Measurements from ENCODE around the gene AMDHD1.
"Not testable (repeated sequence)": the region's sequence is repeated elsewhere in the genome, so short reads cannot be mapped to it uniquely, and the experiment has no call there.

Gene AMDHD1

DNA sequence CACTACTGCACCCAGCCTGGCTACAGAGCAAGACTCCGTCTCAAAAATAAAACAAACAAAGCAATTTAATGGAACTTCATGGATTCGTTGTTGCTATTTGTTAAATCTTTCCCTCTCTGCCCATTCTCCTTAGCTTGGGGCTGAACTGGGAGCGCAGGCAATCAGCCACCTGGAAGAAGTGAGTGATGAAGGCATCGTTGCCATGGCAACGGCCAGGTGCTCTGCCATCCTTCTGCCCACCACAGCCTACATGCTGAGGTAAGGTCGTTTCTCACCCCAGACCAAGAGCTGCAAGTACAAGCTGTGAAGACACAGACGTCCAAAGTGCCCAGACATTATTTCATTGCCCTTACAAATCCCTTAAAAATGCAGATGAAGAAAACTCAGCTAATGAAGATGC is 19.1 kb downstream of the AMDHD1 start:
- no peaks in the 10 kb centered on the region for H3K4me1 ChIP-seq (ENCODE audit: control insufficient read depth in 5 of 5, insufficient read depth in 5 of 5, low read length in 5 of 5)
- H3K27me3 ChIP-seq (ENCODE audit: control insufficient read depth in 5 of 5, insufficient read depth in 4 of 5, low read length in 5 of 5): no peaks in the 10 kb centered on the region
- H3K9me3 ChIP-seq (ENCODE audit: control insufficient read depth in 5 of 5, low read length in 5 of 5): no peaks in the 10 kb centered on the region
- H3K4me3 ChIP-seq (ENCODE audit: low read depth in 1 of 5, low read length in 5 of 5): no peak overlapping the region
- no peak overlapping the region for H3K9ac ChIP-seq (ENCODE audit: low read length in 5 of 5)
- H3K27ac ChIP-seq (ENCODE audit: low read depth, low read length): no peak overlapping the region
- no peaks in the 10 kb centered on the region for H3K36me3 ChIP-seq (ENCODE audit: control insufficient read depth in 5 of 5, insufficient read depth in 5 of 5, low read length in 5 of 5)

DNA sequence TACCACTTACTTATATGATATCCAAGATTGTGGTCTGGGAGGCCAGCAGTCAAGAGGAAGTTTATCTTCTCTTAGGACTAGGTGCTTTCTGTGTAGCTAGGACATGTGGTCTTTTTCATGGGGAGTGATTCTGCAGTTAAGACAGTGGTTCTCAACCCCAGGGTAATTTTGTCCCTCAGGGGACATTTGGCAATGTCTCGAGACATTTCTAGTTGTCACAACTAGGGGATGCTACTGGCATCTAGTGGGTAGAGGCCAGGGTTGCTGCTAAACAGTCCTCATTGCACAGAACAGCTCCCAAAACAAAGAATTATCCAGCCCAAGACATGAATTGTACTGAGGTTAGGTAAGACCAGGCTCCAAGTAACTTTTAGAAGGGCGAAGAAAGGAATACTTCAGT is 20.0 kb downstream of the AMDHD1 start:
- Histone ChIP-seq H3K4me3 (ENCODE audit: low read depth in 1 of 5, low read length in 5 of 5) (no peak overlapping the region), H3K36me3 (ENCODE audit: control insufficient read depth in 5 of 5, insufficient read depth in 5 of 5, low read length in 5 of 5) (no peaks in the 10 kb centered on the region), H3K27me3 (ENCODE audit: control insufficient read depth in 5 of 5, insufficient read depth in 4 of 5, low read length in 5 of 5) (no peaks in the 10 kb centered on the region), H3K4me1 (ENCODE audit: control insufficient read depth in 5 of 5, insufficient read depth in 5 of 5, low read length in 5 of 5) (no peaks in the 10 kb centered on the region), H3K9ac (ENCODE audit: low read length in 5 of 5) (no peak overlapping the region), H3K9me3 (ENCODE audit: control insufficient read depth in 5 of 5, low read length in 5 of 5) (no peaks in the 10 kb centered on the region), H3K27ac (ENCODE audit: low read depth, low read length) (no peak overlapping the region)

DNA sequence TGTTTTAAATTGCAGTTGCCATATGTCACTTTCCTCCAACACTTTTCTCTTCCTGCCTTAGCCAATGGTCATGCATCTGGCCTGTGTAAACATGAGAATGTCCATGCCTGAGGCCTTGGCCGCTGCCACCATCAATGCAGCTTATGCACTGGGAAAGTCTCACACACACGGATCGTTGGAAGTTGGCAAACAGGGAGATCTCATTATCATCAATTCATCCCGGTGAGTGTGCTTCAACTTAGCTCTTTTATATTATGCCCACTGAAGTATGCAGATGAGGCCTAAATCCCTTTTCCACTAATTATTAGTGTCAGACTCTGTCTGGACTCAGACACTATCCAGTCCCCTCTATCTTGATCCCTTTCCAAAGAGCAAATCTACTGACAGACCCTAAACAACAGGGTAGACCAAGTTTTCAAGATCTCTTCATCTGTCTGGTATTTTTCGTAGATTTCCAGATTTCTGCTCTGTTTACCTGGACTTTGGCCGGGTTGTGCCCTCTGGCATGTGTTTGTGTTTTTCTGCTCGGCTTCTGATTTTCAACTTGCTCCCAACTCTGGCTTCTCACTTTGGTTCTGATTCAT is 23.2 kb downstream of the AMDHD1 start:
- H3K27ac ChIP-seq (ENCODE audit: low read depth, low read length): no peak overlapping the region
- H3K9me3 ChIP-seq (ENCODE audit: control insufficient read depth in 5 of 5, low read length in 5 of 5): no peaks in the 10 kb centered on the region
- no peak overlapping the region for H3K9ac ChIP-seq (ENCODE audit: low read length in 5 of 5)
- no peaks in the 10 kb centered on the region for H3K27me3 ChIP-seq (ENCODE audit: control insufficient read depth in 5 of 5, insufficient read depth in 4 of 5, low read length in 5 of 5)
- no peaks in the 10 kb centered on the region for H3K36me3 ChIP-seq (ENCODE audit: control insufficient read depth in 5 of 5, insufficient read depth in 5 of 5, low read length in 5 of 5)
- H3K4me3 ChIP-seq (ENCODE audit: low read depth in 1 of 5, low read length in 5 of 5): no peak overlapping the region
- no peaks in the 10 kb centered on the region for H3K4me1 ChIP-seq (ENCODE audit: control insufficient read depth in 5 of 5, insufficient read depth in 5 of 5, low read length in 5 of 5)

DNA sequence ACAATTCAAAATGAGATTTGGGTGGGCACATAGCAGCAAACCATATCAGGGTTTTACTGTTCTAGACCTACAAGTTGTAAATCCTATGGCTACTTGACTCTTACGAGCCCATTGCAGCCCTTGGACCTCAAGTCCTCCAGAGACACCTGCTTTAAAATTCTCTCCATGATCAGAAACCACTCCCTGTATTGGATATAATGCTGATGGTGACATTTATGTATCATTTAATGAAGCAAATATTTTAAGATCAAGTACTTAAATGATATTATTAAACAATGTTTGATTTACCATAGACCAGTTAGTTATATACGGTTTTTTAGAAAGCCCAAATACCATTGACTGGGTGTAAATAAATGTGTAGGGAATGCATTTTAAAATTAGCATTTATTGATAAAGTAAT is 24.2 kb downstream of the AMDHD1 start:
- Histone ChIP-seq H3K4me3 (ENCODE audit: low read depth in 1 of 5, low read length in 5 of 5) (no peak overlapping the region), H3K27ac (ENCODE audit: low read depth, low read length) (no peak overlapping the region), H3K9me3 (ENCODE audit: control insufficient read depth in 5 of 5, low read length in 5 of 5) (no peaks in the 10 kb centered on the region), H3K9ac (ENCODE audit: low read length in 5 of 5) (no peak overlapping the region), H3K27me3 (ENCODE audit: control insufficient read depth in 5 of 5, insufficient read depth in 4 of 5, low read length in 5 of 5) (no peaks in the 10 kb centered on the region), H3K36me3 (ENCODE audit: control insufficient read depth in 5 of 5, insufficient read depth in 5 of 5, low read length in 5 of 5) (no peaks in the 10 kb centered on the region), H3K4me1 (ENCODE audit: control insufficient read depth in 5 of 5, insufficient read depth in 5 of 5, low read length in 5 of 5) (no peaks in the 10 kb centered on the region)

DNA sequence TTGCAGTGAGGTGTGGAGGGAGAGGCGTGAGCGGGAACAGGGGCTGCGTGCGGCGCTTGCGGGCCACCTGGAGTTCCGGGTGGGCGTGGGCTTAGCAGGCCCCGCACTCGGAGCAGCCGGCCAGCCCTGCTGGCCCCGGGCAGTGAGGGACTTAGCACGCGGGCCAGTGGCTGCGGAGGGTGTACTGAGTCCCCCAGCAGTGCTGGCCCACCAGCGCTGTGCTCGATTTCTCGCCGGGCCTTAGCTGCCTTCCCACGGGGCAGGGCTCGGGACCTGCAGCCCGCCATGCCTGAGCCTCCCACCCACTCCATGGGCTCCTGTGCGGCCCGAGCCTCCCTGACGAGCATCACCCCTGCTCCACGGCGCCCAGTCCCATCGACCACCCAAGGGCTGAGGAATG is 26.0 kb downstream of the AMDHD1 start:
- H3K4me1 ChIP-seq (ENCODE audit: control insufficient read depth in 5 of 5, insufficient read depth in 5 of 5, low read length in 5 of 5); H3K27ac ChIP-seq (ENCODE audit: low read depth, low read length); H3K9me3 ChIP-seq (ENCODE audit: control insufficient read depth in 5 of 5, low read length in 5 of 5); H3K4me3 ChIP-seq (ENCODE audit: low read depth in 1 of 5, low read length in 5 of 5); H3K27me3 ChIP-seq (ENCODE audit: control insufficient read depth in 5 of 5, insufficient read depth in 4 of 5, low read length in 5 of 5); H3K36me3 ChIP-seq (ENCODE audit: control insufficient read depth in 5 of 5, insufficient read depth in 5 of 5, low read length in 5 of 5); H3K9ac ChIP-seq (ENCODE audit: low read length in 5 of 5): not testable (repeated sequence)

DNA sequence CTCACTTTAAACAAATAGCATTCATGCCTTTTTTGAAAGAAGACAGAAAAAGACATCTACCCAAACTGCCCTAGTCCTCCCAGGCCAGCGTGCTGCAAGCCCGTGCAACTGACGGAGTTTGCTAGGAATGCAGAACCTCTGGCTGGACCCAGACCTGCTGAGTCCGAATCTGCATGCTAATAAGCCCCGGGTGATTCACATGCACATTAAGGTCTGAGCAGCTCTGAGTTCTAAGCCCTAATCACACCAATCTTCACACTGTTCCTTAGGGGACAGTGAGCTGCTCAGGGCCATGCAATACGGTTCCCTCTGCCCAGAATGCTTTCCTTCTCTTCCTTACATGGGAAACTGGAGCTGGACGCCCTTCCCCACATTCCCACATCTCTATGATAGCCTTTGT is 27.8 kb downstream of the AMDHD1 start:
- H3K4me3 ChIP-seq (ENCODE audit: low read depth in 1 of 5, low read length in 5 of 5): no peak overlapping the region

DNA sequence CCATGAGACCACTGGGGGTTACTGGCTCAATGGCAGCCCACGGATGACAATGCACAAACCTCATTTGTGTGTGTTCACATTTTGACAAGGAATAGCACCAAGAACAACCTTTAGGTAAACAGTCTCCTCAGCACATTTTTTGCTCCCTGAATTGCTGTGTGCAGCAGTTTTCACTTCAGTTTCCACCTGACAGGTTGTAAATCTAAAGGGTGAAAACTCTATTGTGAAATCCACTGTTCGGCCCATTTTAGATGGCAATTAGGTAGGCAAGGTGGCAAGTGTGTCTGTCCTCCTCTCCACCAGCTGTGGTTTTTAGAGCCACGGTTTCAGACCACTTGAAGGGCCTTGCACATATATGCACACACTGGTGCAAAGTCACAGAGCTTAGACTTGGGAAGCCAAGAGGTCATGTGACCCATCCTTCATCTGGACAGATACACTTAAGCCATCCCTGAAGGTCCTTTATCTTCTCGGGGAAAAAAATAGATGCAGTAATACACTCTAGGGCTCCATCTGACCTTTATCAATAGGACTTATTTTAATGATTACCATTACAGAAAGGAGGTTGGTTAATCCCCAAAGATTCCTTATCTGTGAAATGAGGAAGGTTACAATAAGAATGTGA is 29.8 kb downstream of the AMDHD1 start:
- Histone ChIP-seq H3K36me3 (ENCODE audit: control insufficient read depth in 5 of 5, insufficient read depth in 5 of 5, low read length in 5 of 5) (no peaks in the 10 kb centered on the region), H3K9me3 (ENCODE audit: control insufficient read depth in 5 of 5, low read length in 5 of 5) (no peaks in the 10 kb centered on the region), H3K27me3 (ENCODE audit: control insufficient read depth in 5 of 5, insufficient read depth in 4 of 5, low read length in 5 of 5) (no peaks in the 10 kb centered on the region), H3K27ac (ENCODE audit: low read depth, low read length) (no peak overlapping the region), H3K9ac (ENCODE audit: low read length in 5 of 5) (no peak overlapping the region), H3K4me3 (ENCODE audit: low read depth in 1 of 5, low read length in 5 of 5) (no peak overlapping the region), H3K4me1 (ENCODE audit: control insufficient read depth in 5 of 5, insufficient read depth in 5 of 5, low read length in 5 of 5) (no peaks in the 10 kb centered on the region)

More for the DNA sequence above, 27.8 kb downstream of the AMDHD1 start:
- no peaks in the 10 kb centered on the region for H3K9me3 ChIP-seq (ENCODE audit: control insufficient read depth in 5 of 5, low read length in 5 of 5)
- no peaks in the 10 kb centered on the region for H3K27me3 ChIP-seq (ENCODE audit: control insufficient read depth in 5 of 5, insufficient read depth in 4 of 5, low read length in 5 of 5)
- no peaks in the 10 kb centered on the region for H3K36me3 ChIP-seq (ENCODE audit: control insufficient read depth in 5 of 5, insufficient read depth in 5 of 5, low read length in 5 of 5)
- H3K27ac ChIP-seq (ENCODE audit: low read depth, low read length): no peak overlapping the region
- H3K4me1 ChIP-seq (ENCODE audit: control insufficient read depth in 5 of 5, insufficient read depth in 5 of 5, low read length in 5 of 5): no peaks in the 10 kb centered on the region
- no peak overlapping the region for H3K9ac ChIP-seq (ENCODE audit: low read length in 5 of 5)

DNA sequence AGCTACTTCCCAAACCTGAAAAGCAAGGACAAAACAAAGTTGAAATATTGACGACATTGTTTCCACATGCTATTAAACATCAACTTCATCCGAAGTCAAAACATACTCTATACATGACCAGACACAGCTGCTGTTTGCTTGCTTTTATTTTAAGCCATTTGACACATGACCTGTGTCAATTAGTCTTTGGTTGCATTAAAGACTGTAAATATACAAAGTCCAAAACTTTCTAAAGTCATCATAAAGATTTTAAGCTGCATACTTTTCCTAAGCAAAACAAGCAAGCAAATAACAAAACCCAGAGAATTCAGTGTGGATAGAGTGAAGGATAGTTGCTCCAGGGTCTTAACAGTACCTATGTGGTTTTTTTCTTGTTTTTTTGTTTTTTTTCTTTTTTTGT is 31.2 kb downstream of the AMDHD1 start:
- Histone ChIP-seq H3K9me3 (ENCODE audit: control insufficient read depth in 5 of 5, low read length in 5 of 5) (no peaks in the 10 kb centered on the region), H3K4me3 (ENCODE audit: low read depth in 1 of 5, low read length in 5 of 5) (no peak overlapping the region), H3K9ac (ENCODE audit: low read length in 5 of 5) (no peak overlapping the region), H3K27ac (ENCODE audit: low read depth, low read length) (no peak overlapping the region), H3K36me3 (ENCODE audit: control insufficient read depth in 5 of 5, insufficient read depth in 5 of 5, low read length in 5 of 5) (no peaks in the 10 kb centered on the region), H3K4me1 (ENCODE audit: control insufficient read depth in 5 of 5, insufficient read depth in 5 of 5, low read length in 5 of 5) (no peaks in the 10 kb centered on the region), H3K27me3 (ENCODE audit: control insufficient read depth in 5 of 5, insufficient read depth in 4 of 5, low read length in 5 of 5) (no peaks in the 10 kb centered on the region)

DNA sequence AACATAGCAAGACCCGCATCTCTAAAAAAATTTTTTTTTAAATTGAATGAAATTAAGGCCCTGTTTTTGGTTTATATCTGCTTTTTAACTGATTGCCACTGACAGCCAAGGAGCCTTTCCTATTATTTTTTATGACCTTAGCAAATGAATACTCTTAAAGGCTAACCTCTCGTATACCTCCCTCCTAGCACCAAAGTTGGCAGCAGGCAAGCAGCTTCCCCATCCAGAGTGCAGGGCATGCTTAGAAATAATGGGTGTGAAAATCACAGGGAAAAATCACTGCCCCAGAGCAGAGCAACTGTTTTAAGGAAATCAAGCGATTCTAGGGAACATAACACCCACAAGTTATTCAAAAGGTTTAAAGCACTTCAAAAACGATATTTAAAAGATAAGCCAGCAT is 32.4 kb downstream of the AMDHD1 start:
- Histone ChIP-seq H3K9me3 (ENCODE audit: control insufficient read depth in 5 of 5, low read length in 5 of 5) (no peaks in the 10 kb centered on the region), H3K27ac (ENCODE audit: low read depth, low read length) (no peak overlapping the region), H3K27me3 (ENCODE audit: control insufficient read depth in 5 of 5, insufficient read depth in 4 of 5, low read length in 5 of 5) (no peaks in the 10 kb centered on the region), H3K36me3 (ENCODE audit: control insufficient read depth in 5 of 5, insufficient read depth in 5 of 5, low read length in 5 of 5) (no peaks in the 10 kb centered on the region), H3K4me3 (ENCODE audit: low read depth in 1 of 5, low read length in 5 of 5) (no peak overlapping the region), H3K9ac (ENCODE audit: low read length in 5 of 5) (no peak overlapping the region), H3K4me1 (ENCODE audit: control insufficient read depth in 5 of 5, insufficient read depth in 5 of 5, low read length in 5 of 5) (no peaks in the 10 kb centered on the region)

DNA sequence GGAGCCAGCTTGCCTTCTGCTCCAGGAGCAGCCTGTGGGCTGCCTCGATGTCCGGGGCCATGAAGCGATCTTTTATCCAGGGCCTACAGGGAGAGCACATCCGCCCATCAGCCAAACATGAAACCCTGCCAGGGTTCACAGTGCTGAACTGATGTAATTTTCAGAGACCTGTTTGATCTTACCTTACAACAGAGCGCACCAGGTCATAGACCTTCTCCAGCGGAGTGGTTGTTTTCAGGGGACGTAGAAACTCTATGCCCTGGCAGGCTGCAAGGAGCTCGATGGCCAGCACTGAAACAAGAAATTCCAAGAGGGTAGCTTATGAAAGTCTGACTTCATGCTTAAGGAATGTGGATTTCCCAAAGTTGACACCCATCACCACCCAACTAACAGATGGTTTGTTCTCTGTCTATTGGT is 33.3 kb downstream of the AMDHD1 start:
- H3K4me1 ChIP-seq (ENCODE audit: control insufficient read depth in 5 of 5, insufficient read depth in 5 of 5, low read length in 5 of 5): no peaks in the 10 kb centered on the region
- H3K9ac ChIP-seq (ENCODE audit: low read length in 5 of 5): no peak overlapping the region
- H3K27ac ChIP-seq (ENCODE audit: low read depth, low read length): no peak overlapping the region
- no peak overlapping the region for H3K4me3 ChIP-seq (ENCODE audit: low read depth in 1 of 5, low read length in 5 of 5)
- no peaks in the 10 kb centered on the region for H3K9me3 ChIP-seq (ENCODE audit: control insufficient read depth in 5 of 5, low read length in 5 of 5)
- H3K36me3 ChIP-seq (ENCODE audit: control insufficient read depth in 5 of 5, insufficient read depth in 5 of 5, low read length in 5 of 5): no peaks in the 10 kb centered on the region
- no peaks in the 10 kb centered on the region for H3K27me3 ChIP-seq (ENCODE audit: control insufficient read depth in 5 of 5, insufficient read depth in 4 of 5, low read length in 5 of 5)
